Adipose tissue (tissue), 3 donors: Measurements from ENCODE around the gene MOGAT3. TPM values are rescaled to one million over a fixed set of nuclear protein-coding genes. Genes with fewer than 3 reads are reported as not detected.

Experiments used
- H3K27ac ChIP-seq: one replicate; pipeline ENCODE4 v1.5.1; 2013; ENCODE audit warnings: low read depth, low read length
- WGBS, 3 donors: extraction: QIAGEN DNeasy Blood & Tissue Kit; methylation state at CpG; one replicate each; pipeline ENCODE4 v1.1.7; 2013; 5-methylcytosine and 5-hydroxymethylcytosine counted together
- polyA plus RNA-seq, 3 donors: library from polyadenylated mRNA; stranded (reverse); fragments of 200-250 nt; gene quantifications; one replicate each; pipeline ENCODE4 v1.2.3, GENCODE V29; 2013
- donor health status: healthy with polysubstance abuse.
- donor health status: Bipolar disorder and iron deficiency.
- donor health status: healthy.

MOGAT3 gene
- polyA plus RNA-seq, result not detected

DNA sequence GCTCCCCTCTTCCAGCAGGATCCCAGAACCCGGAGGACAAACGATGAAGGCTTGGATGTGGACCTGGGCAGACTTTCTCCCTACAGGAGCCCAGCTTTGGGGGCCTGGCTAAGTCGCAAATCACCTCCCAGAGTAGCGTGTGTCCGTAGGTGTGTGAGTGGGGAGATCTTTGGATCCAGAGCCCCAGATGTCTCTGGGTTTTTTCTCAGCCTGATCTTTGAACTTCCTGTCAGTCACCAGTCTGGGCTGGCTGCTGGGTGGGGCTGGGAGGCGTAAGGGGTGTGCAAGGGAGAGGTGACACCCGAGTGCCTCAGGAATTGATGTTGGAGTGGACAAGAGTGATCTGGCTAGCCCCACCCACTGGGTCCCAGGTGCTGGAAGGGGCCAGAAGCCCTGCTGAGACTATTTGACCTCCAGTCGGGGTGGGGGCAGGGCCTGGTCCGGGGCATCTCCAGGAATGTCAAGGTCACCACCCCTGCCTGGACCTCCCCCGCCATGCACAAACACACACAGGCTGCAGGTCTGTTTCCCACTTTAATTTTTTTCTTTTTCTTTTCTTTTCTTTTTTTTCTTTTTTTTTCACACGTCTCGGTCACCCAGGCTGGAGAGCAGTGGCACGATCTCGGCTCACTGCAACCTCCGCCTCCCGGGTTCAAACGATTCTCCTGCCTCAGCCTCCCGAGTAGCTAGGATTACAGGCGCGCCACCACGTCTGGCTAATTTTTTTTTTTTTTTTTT is at the start of gene MOGAT3:
MOGAT3 (minus strand) TSS at position 175 of the 738 bp plus-strand sequence. CDS start 182 bp downstream, outside the sequence.
- H3K27ac ChIP-seq, result no peak within 1 kb of the TSS
- 18 to 35% (median 32%) methylated on average over 18 to 21 of the region's 21 CpGs for WGBS, 3 donors

DNA sequence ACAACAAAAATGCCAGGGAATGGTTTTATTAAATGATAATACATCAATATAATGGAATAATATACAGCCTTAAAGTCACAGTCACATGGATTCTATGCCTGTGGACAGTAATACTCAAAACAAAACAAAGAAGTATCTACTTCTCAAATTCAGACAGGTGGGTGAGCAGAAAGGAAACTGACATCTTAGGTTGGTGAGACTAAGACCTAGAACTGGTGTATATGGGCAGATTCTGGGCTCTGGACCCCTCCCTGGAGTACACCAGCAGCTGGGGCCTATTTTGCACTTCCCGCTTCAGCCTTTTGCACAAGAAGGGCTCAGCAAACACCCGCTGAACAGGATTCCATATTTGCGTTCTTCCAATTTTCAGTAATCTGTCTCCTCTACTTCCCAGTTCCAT is 49.5 kb upstream of the MOGAT3 start:
- no peak overlapping the region for H3K27ac ChIP-seq
- 91 to 93% (median 91%) methylated on average over 3 of the region's 3 CpGs for WGBS, 3 donors

DNA sequence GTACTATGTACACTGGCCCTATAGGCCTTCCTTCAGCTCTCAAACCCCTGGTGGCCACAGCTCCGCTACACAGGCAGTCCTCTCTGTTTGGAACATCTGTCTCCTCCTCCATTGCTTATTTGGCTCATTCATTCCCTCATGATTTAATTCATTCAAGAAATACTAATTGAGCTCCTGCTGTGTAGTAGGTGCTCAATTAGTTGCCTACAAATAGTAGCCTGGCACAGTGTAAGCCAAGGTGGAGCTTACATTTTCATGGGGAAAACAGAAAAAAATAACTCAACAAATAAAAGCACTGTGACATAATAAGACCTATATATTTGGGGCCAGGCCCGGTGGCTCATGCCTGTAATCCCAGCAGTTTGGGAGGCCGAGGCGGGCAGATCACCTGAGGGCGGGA is 47.4 kb upstream of the MOGAT3 start:
- no peak overlapping the region for H3K27ac ChIP-seq
- WGBS, 3 donors, result 95 to 99% (median 99%) methylated on average over 5 of the region's 5 CpGs

DNA sequence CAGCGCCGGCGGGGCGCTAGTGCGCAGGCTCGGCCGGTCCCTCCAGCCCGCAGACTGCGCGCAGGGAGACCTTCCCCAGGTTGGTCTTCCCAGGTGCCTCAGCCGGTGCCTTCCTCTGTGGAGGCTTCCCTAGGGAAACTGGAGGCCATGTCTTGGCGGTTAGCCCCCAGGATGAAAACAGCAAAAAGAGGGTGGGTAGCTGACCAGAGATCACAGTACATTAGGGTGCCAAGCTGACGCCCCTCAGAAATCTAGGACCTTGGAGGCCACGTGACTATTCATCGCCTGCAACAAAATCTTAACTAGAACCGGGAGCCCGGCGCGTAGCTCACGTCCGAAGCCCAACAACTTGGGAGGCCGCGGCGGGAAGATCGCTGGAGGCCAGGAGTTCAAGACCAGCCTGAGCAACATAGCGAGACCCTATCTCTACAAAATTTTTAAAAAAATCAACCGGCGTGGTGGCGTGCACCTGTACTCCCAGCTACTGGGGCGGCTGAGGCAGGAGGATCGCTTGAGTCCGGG is 44.4 kb upstream of the MOGAT3 start:
- peak overlapping the region; percentile 80 for H3K27ac ChIP-seq
- 24 to 34% (median 33%) methylated on average over 28 to 32 of the region's 32 CpGs for WGBS, 3 donors

- peak within 1 kb of the TSS; percentile 80 for H3K27ac ChIP-seq
- 0 to 1% (median 0%) methylated on average over 43 to 45 of the region's 45 CpGs for WGBS, 3 donors
Measured at GRCh38 chr7:101244375-101245146, 43.7 kb upstream of the MOGAT3 start, which contains the start of gene FIS1. Gene FIS1 (minus strand): TSS chr7:101245081. CDS start chr7:101245004, 77 bp downstream.

DNA sequence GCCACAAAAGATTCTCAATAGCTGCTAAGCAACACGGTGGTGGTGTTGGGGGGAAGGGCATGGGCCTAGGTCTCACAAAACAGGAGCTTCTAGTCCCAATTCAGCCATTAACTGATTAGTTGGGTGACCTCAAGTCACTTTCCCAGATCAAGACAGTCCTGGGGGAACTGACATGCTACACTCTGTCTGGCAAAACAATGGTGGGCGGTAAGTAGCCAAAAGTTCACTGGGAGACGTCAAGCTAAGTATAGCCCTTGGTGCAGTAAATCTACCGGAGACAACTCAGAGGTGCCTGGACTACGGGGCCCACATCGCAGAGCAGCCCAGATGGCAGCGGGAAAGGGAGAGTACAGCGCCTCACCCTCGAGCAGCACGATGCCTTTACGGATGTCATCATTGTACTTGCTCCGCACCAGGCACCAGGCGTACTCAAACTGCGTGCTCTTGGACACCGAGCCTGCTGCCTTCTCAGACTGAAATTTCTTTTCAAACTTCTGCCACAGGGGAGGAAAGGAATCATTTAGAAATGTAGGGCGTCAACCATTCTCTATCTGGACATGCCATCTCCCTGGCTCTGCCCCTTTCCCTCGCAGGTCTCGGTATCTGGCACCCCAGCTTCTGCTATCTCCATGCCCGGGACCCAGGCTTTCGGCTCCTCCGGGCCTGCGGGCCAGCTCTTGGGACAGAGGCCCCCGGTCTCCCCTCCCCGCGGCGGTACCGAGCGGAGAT is 43.0 kb upstream of the MOGAT3 start:
- WGBS, 3 donors, result 11 to 16% (median 16%) methylated on average over 28 of the region's 28 CpGs

GRCh38 chr7:101241443-101242349 is 40.9 kb upstream of the MOGAT3 start:
- WGBS, 3 donors, result 47 to 85% (median 54%) methylated on average over 16 of the region's 16 CpGs
- H3K27ac ChIP-seq, result no peak overlapping the region

More for the DNA sequence above, 43.0 kb upstream of the MOGAT3 start:
- H3K27ac ChIP-seq, result no peak overlapping the region

DNA sequence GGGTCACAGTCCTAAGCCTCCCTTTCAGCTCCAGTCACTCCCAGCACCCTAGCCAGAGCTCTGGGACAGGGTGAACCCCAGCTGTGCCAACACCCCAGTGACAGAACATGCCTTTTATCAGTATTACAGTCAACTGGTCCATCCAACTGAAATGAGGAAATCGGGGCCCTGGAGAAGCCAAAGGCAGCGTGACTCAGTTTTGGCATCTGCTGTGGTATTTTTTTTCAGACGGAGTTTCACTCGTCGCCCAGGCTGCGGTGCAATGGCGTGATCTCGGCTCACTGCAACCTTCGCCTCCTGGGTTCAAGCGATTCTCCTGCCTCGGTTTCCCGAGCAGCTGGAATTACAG is 40.2 kb upstream of the MOGAT3 start:
- no peak overlapping the region for H3K27ac ChIP-seq
- WGBS, 3 donors, result 50 to 82% (median 55%) methylated on average over 12 of the region's 12 CpGs

GRCh38 chr7:101240226-101241014 is 39.6 kb upstream of the MOGAT3 start:
- H3K27ac ChIP-seq, result no peak overlapping the region
- WGBS, 3 donors, result 80 to 88% (median 83%) methylated on average over 32 of the region's 32 CpGs

GRCh38 chr7:101239951-101240220 is 39.0 kb upstream of the MOGAT3 start:
- WGBS, 3 donors, result 89 to 92% (median 89%) methylated on average over 9 of the region's 9 CpGs
- H3K27ac ChIP-seq, result no peak overlapping the region

DNA sequence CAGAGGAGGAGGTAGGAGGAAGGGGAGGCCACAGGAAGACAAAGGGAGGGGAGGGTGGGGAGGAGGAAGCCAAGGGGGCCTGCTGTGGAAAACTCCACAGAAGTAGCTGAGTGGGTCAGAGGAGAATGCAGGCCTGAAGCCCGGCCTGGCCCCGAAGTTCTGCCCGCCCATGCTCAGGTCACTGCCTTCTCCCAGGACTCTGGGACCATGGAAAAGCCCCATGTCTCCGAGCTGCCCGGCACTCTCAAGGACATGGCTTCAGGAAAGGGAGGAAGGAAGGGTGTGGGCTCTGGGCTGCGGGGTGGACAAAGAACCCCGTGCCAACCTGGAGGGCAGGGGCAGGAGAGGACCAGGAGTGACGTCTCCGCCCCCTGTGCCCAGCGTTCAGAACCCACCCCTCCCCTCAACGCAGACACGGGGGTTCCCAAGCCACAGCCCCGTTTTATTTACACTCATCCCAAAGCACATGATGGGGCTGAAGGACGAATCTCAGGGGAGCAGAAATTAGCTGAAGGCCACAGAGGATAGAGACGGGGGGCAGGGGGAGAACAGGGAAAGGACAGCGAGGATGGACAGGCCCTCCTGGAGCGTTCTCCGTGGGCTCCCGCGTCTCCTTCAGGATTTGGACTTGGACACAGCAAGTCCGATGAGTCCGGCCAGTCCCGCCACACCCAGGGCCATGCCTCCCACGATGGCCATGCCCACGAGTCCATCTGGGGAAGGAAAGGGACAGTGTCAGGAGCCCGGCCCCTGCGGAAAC is 38.5 kb upstream of the MOGAT3 start:
- H3K27ac ChIP-seq, result no peak overlapping the region
- WGBS, 3 donors, result 45 to 71% (median 48%) methylated on average over 27 of the region's 27 CpGs

DNA sequence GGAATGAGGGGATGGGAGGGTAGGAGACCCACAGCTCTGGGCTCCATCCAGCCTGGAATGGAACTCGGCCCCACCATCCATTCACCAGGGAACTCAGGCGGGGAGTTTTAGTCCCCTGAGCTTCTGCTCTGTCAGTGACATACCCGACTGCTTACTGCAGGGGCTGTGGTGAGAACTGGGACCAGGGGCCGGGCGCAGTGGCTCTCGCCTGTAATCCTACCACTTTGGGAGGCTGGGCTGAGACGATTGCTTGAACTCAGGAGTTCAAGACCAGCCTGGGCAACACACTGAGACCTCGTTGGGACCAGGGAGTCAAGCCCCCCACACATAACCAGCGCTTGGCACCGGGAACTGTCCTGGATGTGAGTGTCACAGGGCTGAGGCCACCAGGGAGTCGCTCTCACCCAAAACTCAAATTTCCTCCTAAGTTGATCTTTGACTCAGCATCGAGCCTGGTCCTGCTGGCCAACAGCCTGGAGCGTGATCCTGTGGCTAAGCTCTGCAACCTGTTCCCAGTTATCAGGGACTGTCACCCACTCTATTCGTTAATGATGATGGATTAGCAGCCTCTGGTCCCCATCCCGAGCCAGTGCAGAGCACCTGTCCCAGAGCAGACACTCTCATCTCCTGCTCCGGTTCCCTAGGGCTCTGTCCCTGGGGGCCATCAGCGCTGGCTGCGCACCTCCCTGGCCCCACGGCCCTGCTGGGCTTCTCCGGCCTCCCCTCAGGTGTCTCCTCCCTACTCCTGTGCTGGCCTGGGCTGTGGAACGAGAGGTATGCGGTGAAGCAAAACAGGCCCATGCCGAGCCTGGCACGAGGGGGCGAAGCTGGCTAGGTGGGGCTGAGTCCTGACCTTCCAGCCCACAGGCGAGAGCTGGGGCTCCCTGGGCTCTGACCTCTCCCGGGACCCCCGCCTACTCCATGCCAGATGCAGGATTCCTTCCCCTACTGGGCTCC is 37.7 kb upstream of the MOGAT3 start:
- H3K27ac ChIP-seq, result peak overlapping the region; percentile 19
- 34 to 56% (median 37%) methylated on average over 25 to 28 of the region's 28 CpGs for WGBS, 3 donors

DNA sequence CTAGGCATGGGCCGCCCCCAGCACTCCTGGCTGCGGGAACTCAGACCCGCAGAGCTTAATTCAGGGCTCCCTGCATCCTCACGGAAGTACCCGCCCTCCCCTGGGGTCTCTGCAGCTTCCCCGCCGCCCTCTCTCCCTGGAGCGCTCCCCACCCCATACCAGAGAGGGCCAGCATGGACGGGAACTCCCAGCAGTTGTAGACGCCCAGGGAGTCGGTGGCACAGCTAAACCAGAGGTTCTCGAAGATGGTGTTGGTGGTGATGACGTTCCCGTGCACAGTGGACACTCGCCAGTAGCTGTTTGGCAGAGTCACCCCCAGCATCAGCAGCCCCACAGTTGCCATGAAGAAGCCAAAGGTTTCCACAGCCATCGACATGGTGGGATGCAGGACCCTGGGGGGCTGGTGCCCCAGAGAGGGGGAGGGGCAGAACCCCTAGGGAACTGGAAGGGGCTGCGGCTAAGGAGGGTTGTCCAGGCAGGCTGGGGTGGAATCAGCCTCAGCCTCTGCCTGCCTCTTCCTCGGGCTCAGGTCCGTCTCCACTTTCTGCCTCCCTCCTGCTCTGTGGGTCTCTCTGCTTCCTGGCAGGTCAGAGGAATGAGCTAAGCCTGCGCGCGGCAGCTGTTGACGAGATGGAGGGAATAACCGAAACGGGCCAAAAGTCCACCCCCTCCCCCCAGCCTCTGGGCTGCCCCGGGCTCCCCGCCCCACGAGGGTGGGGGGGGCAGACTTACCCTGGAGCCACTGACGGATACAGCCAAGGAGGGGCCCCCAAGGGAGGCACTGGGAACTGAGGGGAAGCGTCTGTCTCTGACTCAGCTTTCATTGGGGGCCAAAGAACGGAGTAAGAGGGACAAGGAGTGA is 36.6 kb upstream of the MOGAT3 start, which contains the start of gene CLDN15:
CLDN15 (minus strand) TSS at position 597 of the 862 bp plus-strand sequence; CDS start at position 376, 221 bp downstream.
- 24 to 67% (median 28%) methylated on average over 31 of the region's 31 CpGs for WGBS, 3 donors
- peak within 1 kb of the TSS; percentile 19 for H3K27ac ChIP-seq

DNA sequence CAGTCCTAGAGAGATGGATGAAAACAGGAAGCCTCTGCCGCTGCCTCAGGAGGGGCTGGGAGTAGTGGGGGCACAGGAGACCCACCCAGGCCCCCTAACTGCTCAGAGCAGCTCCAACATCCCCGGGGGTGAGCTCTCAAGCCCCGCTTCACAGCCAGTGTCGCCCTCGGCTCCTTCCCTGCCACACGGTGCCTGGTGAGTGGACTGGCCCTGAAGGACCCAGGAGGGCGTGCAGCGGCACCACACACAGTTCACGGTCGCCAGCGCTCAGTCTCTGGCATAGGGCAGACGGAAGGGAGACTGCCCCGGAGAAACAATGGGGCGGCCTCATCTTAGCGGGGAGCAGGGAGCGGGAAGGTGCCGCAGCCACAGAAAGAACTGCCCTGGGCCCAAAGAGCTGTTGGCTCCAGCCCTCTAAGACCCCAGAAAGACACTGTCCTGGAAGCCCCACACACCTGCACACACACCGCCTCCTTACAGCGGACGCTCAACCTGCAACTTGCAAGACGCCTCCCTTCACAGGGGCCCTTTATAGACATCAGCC is 35.5 kb upstream of the MOGAT3 start:
- H3K27ac ChIP-seq, result no peak overlapping the region
- WGBS, 3 donors, result 66 to 90% (median 66%) methylated on average over 20 to 21 of the region's 21 CpGs
